Fibroblast of lung (primary cell): ENCODE data around the gene SETDB2. TPM values are rescaled to one million over a fixed set of nuclear protein-coding genes. Genes with fewer than 3 reads are reported as not detected.

Experiments used
- DNase-seq, 2 donors: peaks; one replicate each; pipeline versions ENCODE4 v3.0.0 to v3.0.0-alpha.2; 2010; ENCODE audit warnings: low read depth in 2 of 2
- H2AFZ ChIP-seq: 2 replicates; pipeline ENCODE4 v1.5.1; 2012; ENCODE audit warnings: low read length, control low read depth, inconsistent platforms
- H3K27ac ChIP-seq: 2 replicates; pipeline ENCODE4 v1.5.1; 2011; ENCODE audit warnings: low read length, control low read depth; ENCODE audit not compliant: insufficient read depth
- H3K27me3 ChIP-seq: 2 replicates; pipeline ENCODE4 v1.5.1; 2011; ENCODE audit warnings: mild to moderate bottlenecking, low read length; ENCODE audit not compliant: control insufficient read depth, insufficient read depth
- H3K36me3 ChIP-seq: 2 replicates; pipeline ENCODE4 v1.5.1; 2011; ENCODE audit warnings: low read length; ENCODE audit not compliant: control insufficient read depth, insufficient read depth
- H3K4me1 ChIP-seq: 2 replicates; pipeline ENCODE4 v1.5.1; 2011; ENCODE audit warnings: low read length; ENCODE audit not compliant: control insufficient read depth, insufficient read depth; ENCODE audit errors: extremely low read depth
- H3K4me2 ChIP-seq: 2 replicates; pipeline ENCODE4 v1.5.1; 2011; ENCODE audit warnings: low read length, control low read depth; ENCODE audit not compliant: insufficient read depth; ENCODE audit errors: extremely low read depth
- H3K4me3 ChIP-seq, 4 experiments: fragments of 200-600 bp in 1 of 4; sonication (generic) in 1 of 4; replicated peaks in 1 of 4; 2 replicates each; pipeline ENCODE4 v1.5.1; 2011 to 2016; ENCODE audit warnings: low read length in 4 of 4, low read depth in 3 of 4, mild to moderate bottlenecking in 3 of 4, control low read depth in 2 of 4, inconsistent platforms in 1 of 4, mixed read lengths in 1 of 4; ENCODE audit not compliant: insufficient read depth in 1 of 4; ENCODE audit errors: control extremely low read depth in 1 of 4
- H3K79me2 ChIP-seq: 2 replicates; pipeline ENCODE4 v1.5.1; 2012; ENCODE audit warnings: mild to moderate bottlenecking, low read length, inconsistent platforms; ENCODE audit not compliant: control insufficient read depth, insufficient read depth
- H3K9ac ChIP-seq: 2 replicates; pipeline ENCODE4 v1.5.1; 2011; ENCODE audit warnings: mild to moderate bottlenecking, low read length, control low read depth; ENCODE audit not compliant: insufficient read depth
- H3K9me3 ChIP-seq: 2 replicates; pipeline ENCODE4 v1.5.1; 2012; ENCODE audit warnings: low read depth, low read length; ENCODE audit not compliant: control insufficient read depth, insufficient read depth
- H4K20me1 ChIP-seq: 2 replicates; pipeline ENCODE4 v1.5.1; 2011; ENCODE audit warnings: low read length; ENCODE audit not compliant: control insufficient read depth, insufficient read depth; ENCODE audit errors: extremely low read depth
- EZH2 ChIP-seq: IDR thresholded peaks from 2 replicates; pipeline ENCODE4 v1.5.1; 2012; ENCODE audit warnings: low read length, control low read depth, mild to moderate bottlenecking; ENCODE audit errors: missing control alignments
- polyA plus RNA-seq, 2 donors: library from polyadenylated mRNA; depleted of rRNA in 1 of 2; stranded (reverse) in 1 of 2; unstranded in 1 of 2; fragments of >200 nt; gene quantifications; 2 replicates each; pipeline ENCODE4 v1.2.1, GENCODE V29; 2011 to 2012; ENCODE audit warnings: missing spikeins in 1 of 2
- total RNA-seq: library from RNA; depleted of rRNA; stranded (reverse); fragments of >200 nt; gene quantifications from 2 replicates; pipeline ENCODE4 v1.2.1, GENCODE V29; 2014
- TF ChIP-seq, protein P1 (sequence below), 2 donors: IDR thresholded peaks in 1 of 2; conservative IDR thresholded peaks in 1 of 2; 1 replicate in 1 of 2; 2 replicates in 1 of 2; pipeline ENCODE4 v1.5.1; 2011 to 2012; ENCODE audit warnings: low read length in 2 of 2, control low read depth in 1 of 2, inconsistent platforms in 1 of 2, low read depth in 1 of 2, mild to moderate bottlenecking in 1 of 2

Gene SETDB2
- total and polyA plus RNA-seq, 2 donors (not counting 1 experiment from before 2014, with no cell fraction given), result 10.4 to 13.7 TPM

DNA sequence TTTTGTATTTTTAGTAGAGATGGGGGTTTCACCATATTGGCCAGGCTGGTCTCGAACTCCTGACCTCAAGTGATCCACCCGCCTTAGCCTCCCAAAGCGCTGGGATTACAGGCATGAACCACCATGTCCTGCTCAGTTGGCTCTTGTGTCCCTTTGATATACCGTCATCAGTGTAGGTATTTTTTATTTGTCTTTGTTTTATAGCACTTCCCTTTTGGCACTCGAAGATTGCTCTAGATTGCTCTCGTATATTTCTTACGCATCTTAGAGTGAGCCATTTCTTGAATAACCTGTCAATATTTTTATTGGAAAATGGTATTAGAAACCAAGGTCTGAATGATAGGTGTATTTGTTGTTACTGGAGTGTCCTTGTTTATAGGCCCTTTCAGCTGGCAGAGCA, 9.4 kb downstream of the SETDB2 start:
- Histone ChIP-seq H3K27ac (peak overlapping the region; percentile 18), H3K36me3 (no peaks in the 10 kb centered on the region), H3K4me1 (peaks cover 26% of the 10 kb centered on the region), H3K9ac (no peak overlapping the region), H3K9me3 (no peaks in the 10 kb centered on the region), H2AFZ (no peak overlapping the region), H3K4me3 (no peak overlapping the region), H3K79me2 (peaks cover 5% of the 10 kb centered on the region), H3K27me3 (no peaks in the 10 kb centered on the region), H4K20me1 (no peaks in the 10 kb centered on the region), H3K4me2 (no peak overlapping the region)
- TF ChIP-seq, protein P1, sequence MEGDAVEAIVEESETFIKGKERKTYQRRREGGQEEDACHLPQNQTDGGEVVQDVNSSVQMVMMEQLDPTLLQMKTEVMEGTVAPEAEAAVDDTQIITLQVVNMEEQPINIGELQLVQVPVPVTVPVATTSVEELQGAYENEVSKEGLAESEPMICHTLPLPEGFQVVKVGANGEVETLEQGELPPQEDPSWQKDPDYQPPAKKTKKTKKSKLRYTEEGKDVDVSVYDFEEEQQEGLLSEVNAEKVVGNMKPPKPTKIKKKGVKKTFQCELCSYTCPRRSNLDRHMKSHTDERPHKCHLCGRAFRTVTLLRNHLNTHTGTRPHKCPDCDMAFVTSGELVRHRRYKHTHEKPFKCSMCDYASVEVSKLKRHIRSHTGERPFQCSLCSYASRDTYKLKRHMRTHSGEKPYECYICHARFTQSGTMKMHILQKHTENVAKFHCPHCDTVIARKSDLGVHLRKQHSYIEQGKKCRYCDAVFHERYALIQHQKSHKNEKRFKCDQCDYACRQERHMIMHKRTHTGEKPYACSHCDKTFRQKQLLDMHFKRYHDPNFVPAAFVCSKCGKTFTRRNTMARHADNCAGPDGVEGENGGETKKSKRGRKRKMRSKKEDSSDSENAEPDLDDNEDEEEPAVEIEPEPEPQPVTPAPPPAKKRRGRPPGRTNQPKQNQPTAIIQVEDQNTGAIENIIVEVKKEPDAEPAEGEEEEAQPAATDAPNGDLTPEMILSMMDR (conservative IDR thresholded peaks at IDR 0.05 in 1 of 2, IDR thresholded peaks at IDR 0.05 in 1 of 2; ENCODE audit: low read depth in 1 of 2, low read length in 2 of 2), result no peak
- no peak for TF ChIP-seq EZH2
- no peak for DNase-seq

DNA sequence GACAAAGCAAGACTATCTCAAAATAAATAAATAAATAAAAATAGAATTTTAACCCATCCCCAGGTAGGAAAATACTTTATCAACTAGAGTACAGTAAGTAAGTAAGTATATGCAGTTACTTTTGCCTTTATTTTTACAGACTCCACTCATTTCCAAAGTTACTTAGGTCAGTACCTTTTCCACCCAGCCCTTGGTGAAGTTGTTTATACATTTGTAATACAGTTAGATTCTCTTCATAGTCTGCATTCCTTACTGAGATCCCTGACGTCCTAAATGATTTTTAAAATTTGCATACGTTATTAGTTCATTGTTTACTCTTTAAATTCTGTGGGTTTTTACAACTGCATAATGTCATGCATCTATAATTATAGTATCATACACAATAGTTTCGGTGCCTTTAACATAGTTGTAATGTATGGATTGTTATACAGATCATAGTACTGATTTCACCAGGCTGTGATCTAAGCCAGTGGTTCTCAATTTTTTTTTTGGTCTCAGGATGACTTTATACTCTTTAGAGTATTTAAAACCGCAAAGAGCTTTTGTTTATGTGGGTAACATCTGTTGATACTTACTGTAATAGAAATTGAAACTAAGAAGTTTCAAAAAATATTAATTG, 10.4 kb downstream of the SETDB2 start:
- peak; percentile 68 to 83 for DNase-seq
- Histone ChIP-seq H3K4me2 (peak overlapping the region; percentile 89), H3K4me3 (peak overlapping the region; percentile 4 to 40 (median 33)), H3K9ac (no peak overlapping the region), H3K79me2 (peaks cover 5% of the 10 kb centered on the region), H3K9me3 (no peaks in the 10 kb centered on the region), H3K4me1 (peaks cover 26% of the 10 kb centered on the region), H2AFZ (no peak overlapping the region), H3K27me3 (no peaks in the 10 kb centered on the region), H3K27ac (peak overlapping the region; percentile 58), H3K36me3 (no peaks in the 10 kb centered on the region), H4K20me1 (no peaks in the 10 kb centered on the region)
- TF ChIP-seq, protein P1 (conservative IDR thresholded peaks at IDR 0.05 in 1 of 2, IDR thresholded peaks at IDR 0.05 in 1 of 2; ENCODE audit: low read depth in 1 of 2, low read length in 2 of 2), result no peak
- TF ChIP-seq EZH2, result no peak

DNA sequence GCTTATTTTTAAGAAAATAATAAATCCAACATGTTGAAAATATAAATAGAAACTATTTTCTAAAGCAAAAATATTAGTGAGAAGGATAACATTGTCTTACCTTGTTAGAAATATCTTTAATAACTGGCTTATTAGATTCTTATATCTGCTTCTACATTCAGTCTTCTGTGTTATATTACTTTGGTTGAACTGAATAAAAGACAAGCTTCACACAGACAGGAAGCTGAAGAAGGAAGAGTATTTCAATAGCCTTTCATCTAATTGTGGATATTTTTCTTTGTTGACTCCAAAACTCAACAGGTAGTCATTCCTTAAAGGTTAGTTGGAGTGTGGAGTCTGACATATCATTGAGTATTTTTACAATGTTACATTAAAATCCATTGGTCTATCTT, 10.9 kb downstream of the SETDB2 start:
- H3K4me3 ChIP-seq, result peak overlapping the region in 1 of 4 experiments; percentile 36
- no peak overlapping the region for H3K9ac ChIP-seq
- H3K27ac ChIP-seq, result peak overlapping the region; percentile 58

More for the DNA sequence above, 10.9 kb downstream of the SETDB2 start:
- H4K20me1 ChIP-seq, result no peaks in the 10 kb centered on the region
- H3K4me2 ChIP-seq, result peak overlapping the region; percentile 89
- H3K79me2 ChIP-seq, result peaks cover 3% of the 10 kb centered on the region
- TF ChIP-seq EZH2, result no peak
- TF ChIP-seq, protein P1 (conservative IDR thresholded peaks at IDR 0.05 in 1 of 2, IDR thresholded peaks at IDR 0.05 in 1 of 2; ENCODE audit: low read depth in 1 of 2, low read length in 2 of 2), result no peak
- DNase-seq, result no peak
- H2AFZ ChIP-seq, result no peak overlapping the region
- H3K4me1 ChIP-seq, result peaks cover 26% of the 10 kb centered on the region
- no peaks in the 10 kb centered on the region for H3K36me3 ChIP-seq
- no peaks in the 10 kb centered on the region for H3K9me3 ChIP-seq
- no peaks in the 10 kb centered on the region for H3K27me3 ChIP-seq
